NB4 (cell line): ENCODE results near the gene P2RX2.

Experiments used
- MAX ChIP-seq: IDR thresholded peaks from 2 replicates; pipeline ENCODE4 v1.6.1; 2011; ENCODE audit warnings: low read depth, low read length
- POLR2A ChIP-seq: IDR thresholded peaks from 2 replicates; pipeline ENCODE4 v1.6.1; 2011; ENCODE audit warnings: mild to moderate bottlenecking; ENCODE audit not compliant: insufficient read length; ENCODE audit errors: extremely low read depth
- TF ChIP-seq, protein P1 (sequence below): IDR thresholded peaks from one replicate; pipeline ENCODE4 v1.5.1; 2012; ENCODE audit warnings: low read depth, low read length

- TF ChIP-seq, protein P1, sequence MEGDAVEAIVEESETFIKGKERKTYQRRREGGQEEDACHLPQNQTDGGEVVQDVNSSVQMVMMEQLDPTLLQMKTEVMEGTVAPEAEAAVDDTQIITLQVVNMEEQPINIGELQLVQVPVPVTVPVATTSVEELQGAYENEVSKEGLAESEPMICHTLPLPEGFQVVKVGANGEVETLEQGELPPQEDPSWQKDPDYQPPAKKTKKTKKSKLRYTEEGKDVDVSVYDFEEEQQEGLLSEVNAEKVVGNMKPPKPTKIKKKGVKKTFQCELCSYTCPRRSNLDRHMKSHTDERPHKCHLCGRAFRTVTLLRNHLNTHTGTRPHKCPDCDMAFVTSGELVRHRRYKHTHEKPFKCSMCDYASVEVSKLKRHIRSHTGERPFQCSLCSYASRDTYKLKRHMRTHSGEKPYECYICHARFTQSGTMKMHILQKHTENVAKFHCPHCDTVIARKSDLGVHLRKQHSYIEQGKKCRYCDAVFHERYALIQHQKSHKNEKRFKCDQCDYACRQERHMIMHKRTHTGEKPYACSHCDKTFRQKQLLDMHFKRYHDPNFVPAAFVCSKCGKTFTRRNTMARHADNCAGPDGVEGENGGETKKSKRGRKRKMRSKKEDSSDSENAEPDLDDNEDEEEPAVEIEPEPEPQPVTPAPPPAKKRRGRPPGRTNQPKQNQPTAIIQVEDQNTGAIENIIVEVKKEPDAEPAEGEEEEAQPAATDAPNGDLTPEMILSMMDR = no peak
- no peak for TF ChIP-seq POLR2A
- no peak for TF ChIP-seq MAX
Observed at GRCh38 chr12:132665149-132665491, 46.5 kb downstream of the P2RX2 start.
